Liver (tissue), 9 donors: Measurements from ENCODE around the gene IQUB. TPM values are rescaled to one million over a fixed set of nuclear protein-coding genes. Genes with fewer than 3 reads are reported as not detected.

Experiments
- DNase-seq: peaks from one replicate; pipeline ENCODE4 v3.0.0-alpha.2; 2017; ENCODE audit warnings: low spot score
- H3K27ac ChIP-seq, 2 donors: one replicate each; pipeline ENCODE4 v1.7.0; 2013; ENCODE audit warnings: inconsistent platforms in 2 of 2, low read length in 2 of 2, control low read depth in 1 of 2, low read depth in 1 of 2, mild to moderate bottlenecking in 1 of 2
- H3K27me3 ChIP-seq, 4 donors: one replicate each; pipeline versions ENCODE4 v1.6.1 to v1.7.0; 2013; ENCODE audit warnings: low read length in 3 of 4, inconsistent platforms in 1 of 4, mild to moderate bottlenecking in 1 of 4, moderate library complexity in 1 of 4; ENCODE audit not compliant: control insufficient read depth in 4 of 4, insufficient read depth in 4 of 4
- H3K36me3 ChIP-seq, 4 donors: one replicate each; pipeline versions ENCODE4 v1.6.1 to v1.7.0; 2013; ENCODE audit warnings: low read length in 3 of 4, mild to moderate bottlenecking in 3 of 4, low read depth in 1 of 4, moderate library complexity in 1 of 4; ENCODE audit not compliant: control insufficient read depth in 4 of 4, insufficient read depth in 3 of 4
- H3K4me1 ChIP-seq, 4 donors: one replicate each; pipeline versions ENCODE4 v1.6.1 to v1.7.0; 2013; ENCODE audit warnings: low read length in 3 of 4, mild to moderate bottlenecking in 3 of 4, moderate library complexity in 1 of 4; ENCODE audit not compliant: control insufficient read depth in 4 of 4, insufficient read depth in 4 of 4
- H3K4me3 ChIP-seq, 3 donors: one replicate each; pipeline versions ENCODE4 v1.6.1 to v1.7.0; 2013; ENCODE audit warnings: low read length in 3 of 3, control low read depth in 1 of 3, low read depth in 1 of 3, mild to moderate bottlenecking in 1 of 3
- H3K9ac ChIP-seq, 2 donors: one replicate each; pipeline ENCODE4 v1.7.0; 2013; ENCODE audit warnings: low read length in 2 of 2, mild to moderate bottlenecking in 2 of 2, moderate library complexity in 2 of 2, control low read depth in 1 of 2, low read depth in 1 of 2
- H3K9me3 ChIP-seq, 4 donors: one replicate each; pipeline versions ENCODE4 v1.6.1 to v1.7.0; 2013; ENCODE audit warnings: low read length in 3 of 4; ENCODE audit not compliant: control insufficient read depth in 4 of 4
- EGR1 ChIP-seq, 2 donors: IDR thresholded peaks; 2 replicates each; pipeline ENCODE4 v1.6.1; 2016 to 2018; ENCODE audit warnings: antibody characterized with exemption in 2 of 2, low read depth in 2 of 2
- FOXA1 ChIP-seq: IDR thresholded peaks from 2 replicates; pipeline ENCODE4 v1.6.1; 2016; ENCODE audit warnings: antibody characterized with exemption
- HNF4A ChIP-seq, 2 donors: conservative IDR thresholded peaks; 2 replicates each; pipeline ENCODE4 v1.6.1; 2016; ENCODE audit warnings: antibody characterized with exemption in 2 of 2, mild to moderate bottlenecking in 2 of 2
- HNF4G ChIP-seq: IDR thresholded peaks from 2 replicates; pipeline ENCODE4 v1.6.1; 2016; ENCODE audit warnings: antibody characterized with exemption
- JUND ChIP-seq, 2 donors: IDR thresholded peaks; 2 replicates each; pipeline ENCODE4 v1.6.1; 2016; ENCODE audit warnings: antibody characterized with exemption in 2 of 2
- MAX ChIP-seq: IDR thresholded peaks from 2 replicates; pipeline ENCODE4 v1.6.1; 2016; ENCODE audit warnings: antibody characterized with exemption
- NR2F2 ChIP-seq: IDR thresholded peaks from 2 replicates; pipeline ENCODE4 v1.6.1; 2016; ENCODE audit warnings: antibody characterized with exemption
- REST ChIP-seq: IDR thresholded peaks from 2 replicates; pipeline ENCODE4 v1.6.1; 2016; ENCODE audit warnings: antibody characterized with exemption, mild to moderate bottlenecking
- RXRA ChIP-seq, 2 donors: IDR thresholded peaks; 2 replicates each; pipeline ENCODE4 v1.6.1; 2017 to 2018; ENCODE audit warnings: antibody characterized with exemption in 2 of 2, mild to moderate bottlenecking in 1 of 2
- SP1 ChIP-seq: IDR thresholded peaks from 2 replicates; pipeline ENCODE4 v1.6.1; 2018; ENCODE audit warnings: antibody characterized with exemption, mild to moderate bottlenecking
- TAF1 ChIP-seq: conservative IDR thresholded peaks from 2 replicates; pipeline ENCODE4 v1.6.1; 2016; ENCODE audit warnings: antibody characterized with exemption, mild to moderate bottlenecking
- YY1 ChIP-seq: IDR thresholded peaks from 2 replicates; pipeline ENCODE4 v1.6.1; 2016; ENCODE audit warnings: antibody characterized with exemption, mild to moderate bottlenecking
- ZBTB33 ChIP-seq: IDR thresholded peaks from 2 replicates; pipeline ENCODE4 v1.6.1; 2016; ENCODE audit warnings: antibody characterized with exemption
- WGBS: extraction: QIAGEN DNeasy Blood & Tissue Kit; methylation state at CpG from one replicate; pipeline ENCODE4 v1.1.7; 2013; 5-methylcytosine and 5-hydroxymethylcytosine counted together
- polyA plus RNA-seq, 2 donors: library from polyadenylated mRNA; stranded (reverse) in 1 of 2; unstranded in 1 of 2; fragments of 200-250 nt in 1 of 2; fragments of >200 nt in 1 of 2; fragmentation: Nextera tagmentation in 1 of 2; extraction: Ambion mirVana in 1 of 2; gene quantifications; one replicate each; pipeline versions ENCODE4 v1.2.1 to v1.2.3, GENCODE V29; 2013 to 2015
- total RNA-seq, 2 donors: library from RNA; depleted of rRNA; stranded (reverse); fragments of >200 nt; gene quantifications; one replicate each; pipeline ENCODE4 v1.2.3, GENCODE V29; 2014
- TF ChIP-seq, protein P1 (sequence below): fragments of 150-350 bp; IDR thresholded peaks from 2 replicates; pipeline ENCODE4 v1.5.1; 2017; ENCODE audit warnings: improper control_type of control experiment, low read depth, low read length; ENCODE audit not compliant: missing input control
- TF ChIP-seq, protein P2 (sequence below): IDR thresholded peaks from 2 replicates; pipeline ENCODE4 v1.6.1; 2016; ENCODE audit warnings: antibody characterized with exemption
- donor health status: healthy.
- donor health status: healthy.
- donor health status: healthy.
- donor health status: healthy.
- donor health status: healthy.

Gene IQUB
- total and polyA plus RNA-seq, 4 donors: 0.03 to 0.25 (median 0.09) TPM

GRCh38 chr7:123569352-123570010, 35.1 kb upstream of the IQUB start:
- Histone ChIP-seq H3K4me1 (no peaks in the 10 kb centered on the region), H3K9ac (no peak overlapping the region), H3K27ac (no peak overlapping the region), H3K36me3 (no peaks in the 10 kb centered on the region), H3K27me3 (no peaks in the 10 kb centered on the region), H3K4me3 (no peak overlapping the region), H3K9me3 (no peaks in the 10 kb centered on the region)
- no peak for DNase-seq
- TF ChIP-seq YY1 (no peak), RXRA (IDR thresholded peaks at IDR 0.05) (no peak), ZBTB33 (no peak), NR2F2 (no peak), JUND (IDR thresholded peaks at IDR 0.05) (no peak), EGR1 (IDR thresholded peaks at IDR 0.05; ENCODE audit: low read depth in 2 of 2) (no peak), REST (no peak), SP1 (no peak), HNF4G (no peak), TAF1 (no peak), HNF4A (conservative IDR thresholded peaks at IDR 0.05) (no peak)
- TF ChIP-seq, protein P1, sequence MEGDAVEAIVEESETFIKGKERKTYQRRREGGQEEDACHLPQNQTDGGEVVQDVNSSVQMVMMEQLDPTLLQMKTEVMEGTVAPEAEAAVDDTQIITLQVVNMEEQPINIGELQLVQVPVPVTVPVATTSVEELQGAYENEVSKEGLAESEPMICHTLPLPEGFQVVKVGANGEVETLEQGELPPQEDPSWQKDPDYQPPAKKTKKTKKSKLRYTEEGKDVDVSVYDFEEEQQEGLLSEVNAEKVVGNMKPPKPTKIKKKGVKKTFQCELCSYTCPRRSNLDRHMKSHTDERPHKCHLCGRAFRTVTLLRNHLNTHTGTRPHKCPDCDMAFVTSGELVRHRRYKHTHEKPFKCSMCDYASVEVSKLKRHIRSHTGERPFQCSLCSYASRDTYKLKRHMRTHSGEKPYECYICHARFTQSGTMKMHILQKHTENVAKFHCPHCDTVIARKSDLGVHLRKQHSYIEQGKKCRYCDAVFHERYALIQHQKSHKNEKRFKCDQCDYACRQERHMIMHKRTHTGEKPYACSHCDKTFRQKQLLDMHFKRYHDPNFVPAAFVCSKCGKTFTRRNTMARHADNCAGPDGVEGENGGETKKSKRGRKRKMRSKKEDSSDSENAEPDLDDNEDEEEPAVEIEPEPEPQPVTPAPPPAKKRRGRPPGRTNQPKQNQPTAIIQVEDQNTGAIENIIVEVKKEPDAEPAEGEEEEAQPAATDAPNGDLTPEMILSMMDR: no peak
- TF ChIP-seq, protein P2, sequence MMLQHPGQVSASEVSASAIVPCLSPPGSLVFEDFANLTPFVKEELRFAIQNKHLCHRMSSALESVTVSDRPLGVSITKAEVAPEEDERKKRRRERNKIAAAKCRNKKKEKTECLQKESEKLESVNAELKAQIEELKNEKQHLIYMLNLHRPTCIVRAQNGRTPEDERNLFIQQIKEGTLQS: no peak
- 65% methylated on average over 2 of the region's 2 CpGs for WGBS

- DNase-seq: no peak
- H3K27ac ChIP-seq: no peak overlapping the region
- peaks cover 0 to 4% (median 0%) of the 10 kb centered on the region in 4 donors for H3K4me1 ChIP-seq
- H3K9ac ChIP-seq: no peak overlapping the region
- no peaks in the 10 kb centered on the region for H3K27me3 ChIP-seq
- H3K36me3 ChIP-seq: no peaks in the 10 kb centered on the region
- no peaks in the 10 kb centered on the region for H3K9me3 ChIP-seq
- H3K4me3 ChIP-seq: no peak overlapping the region
- TF ChIP-seq FOXA1: no peak
- no peak for TF ChIP-seq YY1
- TF ChIP-seq JUND (IDR thresholded peaks at IDR 0.05): no peak
- no peak for TF ChIP-seq REST
- TF ChIP-seq MAX: no peak
- TF ChIP-seq, protein P1: no peak
- TF ChIP-seq HNF4A (conservative IDR thresholded peaks at IDR 0.05): no peak
- TF ChIP-seq TAF1: no peak
- no peak for TF ChIP-seq ZBTB33
These were observed 27.7 kb upstream of the IQUB start for GRCh38 chr7:123562121-123562520.
